ENCODE measurements around the gene CEP41. TPM values are rescaled to one million over a fixed set of nuclear protein-coding genes. Genes with fewer than 3 reads are reported as not detected.

Gene CEP41
- polyA plus RNA-seq, 3 donors, result 2.9 to 8.5 (median 7.2) TPM

DNA sequence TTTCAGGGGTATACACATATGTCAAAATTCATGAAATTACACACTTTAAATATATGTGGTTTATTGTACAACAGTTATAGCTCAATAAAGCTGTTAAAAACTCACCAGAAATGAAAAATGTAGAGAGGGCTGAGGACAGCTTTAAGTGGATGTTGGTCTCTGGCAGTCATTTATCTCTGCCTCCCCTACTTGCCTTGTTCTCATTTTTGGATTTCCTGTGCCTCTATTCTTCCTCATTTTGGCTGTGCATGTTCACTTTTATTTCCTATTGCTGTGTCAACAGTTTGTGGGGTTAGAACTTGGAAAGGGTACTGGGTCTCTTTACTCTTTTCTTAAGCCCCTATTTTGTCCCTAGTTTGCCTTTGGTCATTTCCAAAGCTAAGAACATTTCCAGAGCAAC lies 32.5 kb upstream of the CEP41 start:
- Histone ChIP-seq H3K27me3 (ENCODE audit: control insufficient read depth in 2 of 2, insufficient read depth in 2 of 2, low read length in 2 of 2) (no peaks in the 10 kb centered on the region), H3K9ac (ENCODE audit: insufficient read depth, low read length, poor library complexity, severe bottlenecking) (peak overlapping the region; percentile 2), H2AFZ (ENCODE audit: insufficient read depth, low read depth, low read length, poor library complexity, severe bottlenecking) (peak overlapping the region; percentile 73), H4K20me1 (ENCODE audit: insufficient read depth, low read length) (no peaks in the 10 kb centered on the region), H3K4me2 (replicated peaks; ENCODE audit: extremely low read depth, low read length, poor library complexity, severe bottlenecking) (peak overlapping the region; percentile 63), H3K27ac (ENCODE audit: low read depth in 1 of 2, low read length in 2 of 2) (peak overlapping the region in 1 of 2 donors; percentile 74), H3K9me3 (replicated peaks in 1 of 2; ENCODE audit: control insufficient read depth in 1 of 2, insufficient read depth in 1 of 2, low read length in 2 of 2) (no peaks in the 10 kb centered on the region), H3K79me2 (ENCODE audit: insufficient read depth, low read length) (no peaks in the 10 kb centered on the region), H3K36me3 (replicated peaks in 1 of 2; ENCODE audit: control insufficient read depth in 1 of 2, insufficient read depth in 2 of 2, low read length in 2 of 2) (no peaks in the 10 kb centered on the region), H3K4me3 (replicated peaks in 1 of 3; ENCODE audit: low read depth in 2 of 3, low read length in 3 of 3) (peak overlapping the region in 1 of 3 experiments; percentile 56), H3K4me1 (ENCODE audit: control insufficient read depth in 1 of 2, insufficient read depth in 2 of 2, low read length in 2 of 2) (peaks cover 21 to 22% of the 10 kb centered on the region in 2 donors)
- peaks cover 22% of the 10 kb centered on the region for H3K4me1 Mint-ChIP-seq
- TF ChIP-seq, protein P1, sequence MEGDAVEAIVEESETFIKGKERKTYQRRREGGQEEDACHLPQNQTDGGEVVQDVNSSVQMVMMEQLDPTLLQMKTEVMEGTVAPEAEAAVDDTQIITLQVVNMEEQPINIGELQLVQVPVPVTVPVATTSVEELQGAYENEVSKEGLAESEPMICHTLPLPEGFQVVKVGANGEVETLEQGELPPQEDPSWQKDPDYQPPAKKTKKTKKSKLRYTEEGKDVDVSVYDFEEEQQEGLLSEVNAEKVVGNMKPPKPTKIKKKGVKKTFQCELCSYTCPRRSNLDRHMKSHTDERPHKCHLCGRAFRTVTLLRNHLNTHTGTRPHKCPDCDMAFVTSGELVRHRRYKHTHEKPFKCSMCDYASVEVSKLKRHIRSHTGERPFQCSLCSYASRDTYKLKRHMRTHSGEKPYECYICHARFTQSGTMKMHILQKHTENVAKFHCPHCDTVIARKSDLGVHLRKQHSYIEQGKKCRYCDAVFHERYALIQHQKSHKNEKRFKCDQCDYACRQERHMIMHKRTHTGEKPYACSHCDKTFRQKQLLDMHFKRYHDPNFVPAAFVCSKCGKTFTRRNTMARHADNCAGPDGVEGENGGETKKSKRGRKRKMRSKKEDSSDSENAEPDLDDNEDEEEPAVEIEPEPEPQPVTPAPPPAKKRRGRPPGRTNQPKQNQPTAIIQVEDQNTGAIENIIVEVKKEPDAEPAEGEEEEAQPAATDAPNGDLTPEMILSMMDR (IDR thresholded peaks at IDR 0.05), result no peak
- no peaks in the 10 kb centered on the region for H3K36me3 Mint-ChIP-seq
- H3K27me3 Mint-ChIP-seq (ENCODE audit: low read depth in 3 of 3), result peaks cover 0 to 3% (median 0%) of the 10 kb centered on the region in 3 donors
- intact Hi-C loops (cut with micrococcal nuclease), result no loop called here
- H3K27ac Mint-ChIP-seq, result peak overlapping the region; percentile 3 to 85 (median 56)
- peak in 2 of 3 donors; percentile 54 to 56 for DNase-seq
- H3K4me3 Mint-ChIP-seq, result peak overlapping the region; percentile 12 to 87
- H3K9me3 Mint-ChIP-seq, result peaks cover 0 to 6% (median 2%) of the 10 kb centered on the region in 7 donors

DNA sequence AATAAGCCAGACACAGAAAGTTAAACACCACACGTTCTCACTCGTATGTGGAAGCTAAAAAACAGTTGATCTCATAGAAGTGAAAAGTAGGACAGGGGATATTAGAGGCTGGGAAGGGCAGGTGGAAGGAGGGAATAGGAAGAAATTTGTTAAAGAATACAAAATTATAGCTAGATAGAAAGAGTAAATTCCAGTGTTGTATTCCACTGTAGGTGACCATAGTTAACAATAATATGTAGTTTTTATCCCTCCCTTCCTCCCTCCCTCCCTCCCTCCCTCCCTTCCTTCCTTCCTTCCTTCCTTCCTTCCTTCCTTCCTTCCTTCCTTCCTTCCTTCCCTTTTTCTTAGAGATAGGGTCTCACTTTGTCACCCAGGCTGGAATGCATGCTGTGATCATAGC lies 31.2 kb upstream of the CEP41 start:
- H3K4me3 Mint-ChIP-seq, result no peak overlapping the region
- peaks cover 21 to 22% of the 10 kb centered on the region in 2 donors for H3K4me1 ChIP-seq (ENCODE audit: control insufficient read depth in 1 of 2, insufficient read depth in 2 of 2, low read length in 2 of 2)
- H2AFZ ChIP-seq (ENCODE audit: insufficient read depth, low read depth, low read length, poor library complexity, severe bottlenecking), result no peak overlapping the region
- no peaks in the 10 kb centered on the region for H3K36me3 Mint-ChIP-seq
- TF ChIP-seq, protein P1 (IDR thresholded peaks at IDR 0.05), result no peak
- no peak for DNase-seq
- H3K4me1 Mint-ChIP-seq, result peaks cover 22% of the 10 kb centered on the region
- H3K4me2 ChIP-seq (replicated peaks; ENCODE audit: extremely low read depth, low read length, poor library complexity, severe bottlenecking), result no peak overlapping the region
- H3K36me3 ChIP-seq (replicated peaks in 1 of 2; ENCODE audit: control insufficient read depth in 1 of 2, insufficient read depth in 2 of 2, low read length in 2 of 2), result no peaks in the 10 kb centered on the region
- peaks cover 0 to 4% (median 0%) of the 10 kb centered on the region in 7 donors for H3K9me3 Mint-ChIP-seq
- intact Hi-C loops (cut with micrococcal nuclease), result no loop called here
- H3K9me3 ChIP-seq (replicated peaks in 1 of 2; ENCODE audit: control insufficient read depth in 1 of 2, insufficient read depth in 1 of 2, low read length in 2 of 2), result no peaks in the 10 kb centered on the region
- H4K20me1 ChIP-seq (ENCODE audit: insufficient read depth, low read length), result no peaks in the 10 kb centered on the region
- peak overlapping the region in 1 of 7 donors; percentile 66 for H3K27ac Mint-ChIP-seq
- no peak overlapping the region for H3K27ac ChIP-seq (ENCODE audit: low read depth in 1 of 2, low read length in 2 of 2)
- no peak overlapping the region for H3K9ac ChIP-seq (ENCODE audit: insufficient read depth, low read length, poor library complexity, severe bottlenecking)
- WGBS (ENCODE audit: insufficient coverage), result 100% methylated on average over 1 of the region's 2 CpGs
- no peaks in the 10 kb centered on the region for H3K79me2 ChIP-seq (ENCODE audit: insufficient read depth, low read length)
- H3K27me3 ChIP-seq (ENCODE audit: control insufficient read depth in 2 of 2, insufficient read depth in 2 of 2, low read length in 2 of 2), result no peaks in the 10 kb centered on the region
- peaks cover 0 to 3% (median 0%) of the 10 kb centered on the region in 3 donors for H3K27me3 Mint-ChIP-seq (ENCODE audit: low read depth in 3 of 3)
- H3K4me3 ChIP-seq (replicated peaks in 1 of 3; ENCODE audit: low read depth in 2 of 3, low read length in 3 of 3), result no peak overlapping the region

Measured in CD14-positive monocyte (primary cell).